DMS153 treated with DMSO at 0.1 percent for 48 hours (cell line): ENCODE measurements around the gene XPO6.

ENCODE experiments used
- DNase-seq: peaks from one replicate; lab custom pipeline; 2025; ENCODE audit not compliant: unreplicated experiment; lab: John Stamatoyannopoulos, UW

The XPO6 gene

GRCh38 chr16:28090646-28091377 is 121.0 kb downstream of the XPO6 start:
- no peak for DNase-seq

GRCh38 chr16:28089992-28090365 is 121.8 kb downstream of the XPO6 start:
- DNase-seq, result no peak

GRCh38 chr16:28089205-28089991 is 122.4 kb downstream of the XPO6 start:
- DNase-seq, result no peak

GRCh38 chr16:28087675-28088300 is 124.0 kb downstream of the XPO6 start:
- no peak for DNase-seq

- no peak for DNase-seq
These were observed 124.6 kb downstream of the XPO6 start for GRCh38 chr16:28087140-28087660.

- DNase-seq, result no peak
These were observed 125.3 kb downstream of the XPO6 start for GRCh38 chr16:28086186-28087139.

- DNase-seq, result no peak
These were observed 126.2 kb downstream of the XPO6 start for GRCh38 chr16:28085389-28086171.

- DNase-seq, result no peak
These were observed 127.6 kb downstream of the XPO6 start for GRCh38 chr16:28084209-28084608.

- no peak for DNase-seq
These were observed 129.1 kb downstream of the XPO6 start for GRCh38 chr16:28082624-28083023.

GRCh38 chr16:28081391-28081968 is 130.3 kb downstream of the XPO6 start:
- DNase-seq, result no peak

- no peak for DNase-seq
These were observed 133.5 kb downstream of the XPO6 start for GRCh38 chr16:28078261-28078660.

GRCh38 chr16:28073836-28074235 is 137.9 kb downstream of the XPO6 start:
- no peak for DNase-seq

GRCh38 chr16:28072087-28072486 is 139.7 kb downstream of the XPO6 start:
- DNase-seq, result no peak

- no peak for DNase-seq
These were observed 141.6 kb downstream of the XPO6 start for GRCh38 chr16:28069971-28070794.

GRCh38 chr16:28068976-28069375 is 142.8 kb downstream of the XPO6 start:
- no peak for DNase-seq

GRCh38 chr16:28067604-28068379 is 144.0 kb downstream of the XPO6 start:
- no peak for DNase-seq

GRCh38 chr16:28064706-28065249 is 147.0 kb downstream of the XPO6 start:
- DNase-seq, result no peak

- DNase-seq, result no peak
These were observed 147.6 kb downstream of the XPO6 start for GRCh38 chr16:28064150-28064549.
